Fibroblast of gingiva (primary cell): ENCODE data around the gene DLEC1.
"Not testable (repeated sequence)": the region's sequence is repeated elsewhere in the genome, so short reads cannot be mapped to it uniquely, and the experiment has no call there.

Experiments used
- DNase-seq: peaks from one replicate; pipeline ENCODE4 v3.0.0-alpha.2; 2011; ENCODE audit warnings: low read depth

Gene DLEC1

GRCh38 chr3:38017445-38018295 is 21.3 kb upstream of the DLEC1 start:
- DNase-seq, result no peak

DNA sequence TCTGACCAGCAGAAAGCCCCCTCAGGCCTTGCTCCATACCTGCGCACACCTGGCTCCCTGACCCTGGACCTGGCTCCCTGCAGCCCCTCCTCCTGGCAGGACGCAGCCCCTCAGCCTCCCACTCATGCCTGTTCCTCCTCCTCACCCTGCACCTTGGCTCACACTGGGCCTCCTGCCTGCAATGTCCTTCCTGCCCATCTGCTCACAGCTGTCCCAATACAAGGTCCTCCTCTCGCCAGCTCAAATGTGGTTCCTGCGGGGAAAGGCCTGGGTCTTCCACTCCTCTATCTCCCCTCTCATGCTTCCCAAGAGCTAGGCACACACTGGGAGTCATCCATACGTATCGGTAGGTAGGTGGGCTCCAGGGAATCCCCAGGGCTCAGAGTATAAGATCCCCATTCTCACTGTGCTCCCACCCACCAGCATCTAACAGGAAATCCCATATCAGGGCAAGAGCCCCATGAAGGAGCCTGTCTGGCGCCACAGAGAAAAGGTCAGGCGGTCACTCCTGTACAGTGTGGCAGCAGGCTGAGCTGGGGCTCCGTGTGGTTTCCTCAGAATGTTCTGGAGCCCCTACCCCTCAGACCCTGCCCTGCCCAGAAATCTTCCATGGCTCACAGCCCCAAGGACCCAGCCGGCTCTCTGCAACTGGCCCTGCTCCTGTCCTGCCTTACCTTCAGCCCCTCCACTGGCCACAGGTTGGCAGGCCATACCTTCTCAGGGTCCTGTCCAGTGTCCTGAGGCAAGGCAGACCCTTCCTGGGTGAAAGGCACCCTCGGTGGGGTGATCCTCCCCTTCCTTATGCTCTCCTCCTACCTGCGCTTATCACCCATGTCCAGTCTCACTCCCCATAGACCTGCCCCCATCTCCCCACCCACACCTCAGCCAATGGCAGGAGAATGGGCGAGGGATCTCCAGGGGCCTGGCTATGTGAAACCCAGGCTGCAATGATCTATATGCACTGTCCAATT is 20.4 kb upstream of the DLEC1 start:
- no peak for DNase-seq

GRCh38 chr3:38019658-38020341 is 19.2 kb upstream of the DLEC1 start:
- DNase-seq, result no peak

DNA sequence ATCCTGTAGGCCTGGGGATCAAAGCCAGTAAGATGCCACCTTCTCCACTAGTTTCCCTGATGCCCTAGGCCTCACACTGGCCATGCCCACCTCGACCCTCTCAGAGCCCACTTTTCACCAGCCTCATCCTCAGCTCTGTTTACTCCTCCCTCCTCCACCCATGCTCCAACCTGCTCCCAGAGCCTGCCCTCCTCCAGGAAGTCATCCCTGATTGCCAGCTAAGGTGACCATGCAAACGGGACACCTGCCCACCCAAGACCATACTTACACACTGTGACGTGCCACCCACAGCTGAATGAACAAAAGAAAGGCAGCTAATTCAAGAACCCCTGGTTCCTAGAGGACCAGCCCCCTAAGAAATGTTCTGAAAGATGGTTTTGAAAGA is 18.7 kb upstream of the DLEC1 start:
- DNase-seq, result no peak

- no peak for DNase-seq
These were observed 17.8 kb upstream of the DLEC1 start for GRCh38 chr3:38021196-38021595.

DNA sequence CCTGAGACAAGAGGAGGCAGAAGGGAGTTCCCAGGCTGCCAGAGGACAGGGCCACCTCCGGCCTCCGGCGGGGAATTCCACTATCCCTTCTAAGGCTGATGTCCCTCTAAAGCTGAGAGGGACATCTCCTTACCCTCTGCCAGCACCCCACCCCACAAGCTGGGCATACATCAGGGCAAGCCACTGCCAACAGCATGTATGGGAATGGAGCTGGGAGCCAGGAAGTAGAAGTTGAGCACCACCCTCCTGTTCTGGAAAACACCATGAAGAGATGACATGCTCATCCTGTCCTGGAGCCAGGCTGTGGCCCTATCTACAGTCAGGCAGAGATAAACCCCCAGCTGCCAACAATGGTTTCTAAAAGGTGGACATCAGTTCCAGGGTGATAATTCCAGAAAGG is 16.7 kb upstream of the DLEC1 start:
- DNase-seq, result no peak

DNA sequence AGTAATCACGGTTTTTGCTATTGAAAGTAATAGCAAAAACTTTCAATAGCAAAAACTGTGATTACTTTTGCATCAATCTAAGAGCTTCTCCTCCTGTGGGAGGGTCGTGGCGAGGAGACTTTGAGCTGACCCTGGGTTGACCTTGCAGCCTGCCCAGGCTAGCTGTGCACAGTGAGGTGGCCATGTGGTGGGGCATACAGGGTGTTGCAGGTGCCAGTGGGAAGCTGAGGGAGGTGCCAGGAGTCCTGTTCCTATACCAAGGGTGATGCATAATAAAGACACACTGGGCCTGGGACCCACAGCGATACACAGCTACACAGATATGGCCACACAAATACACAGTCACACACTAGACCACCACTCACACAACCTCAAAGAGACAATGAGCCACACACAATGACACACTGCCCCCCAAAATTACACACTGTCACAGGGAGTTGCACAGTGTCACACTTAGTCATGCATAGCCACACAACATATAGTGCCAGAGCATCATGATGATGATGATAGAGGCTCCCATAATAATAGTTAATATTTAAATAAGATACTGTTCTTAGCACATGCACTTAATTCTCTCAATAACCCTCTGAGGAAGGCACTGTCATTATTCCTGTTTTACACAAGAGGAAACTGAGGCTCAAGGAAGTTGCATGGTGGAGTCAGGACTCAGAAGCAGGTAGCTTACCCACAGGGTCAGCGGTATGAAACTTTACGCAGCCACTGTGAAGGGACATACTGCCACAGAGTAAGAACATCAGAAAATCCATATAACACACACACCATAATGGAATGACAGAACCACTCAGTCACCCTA is 15.9 kb upstream of the DLEC1 start:
- no peak for DNase-seq

- no peak for DNase-seq
These were observed 12.2 kb upstream of the DLEC1 start for GRCh38 chr3:38026856-38027255.

DNA sequence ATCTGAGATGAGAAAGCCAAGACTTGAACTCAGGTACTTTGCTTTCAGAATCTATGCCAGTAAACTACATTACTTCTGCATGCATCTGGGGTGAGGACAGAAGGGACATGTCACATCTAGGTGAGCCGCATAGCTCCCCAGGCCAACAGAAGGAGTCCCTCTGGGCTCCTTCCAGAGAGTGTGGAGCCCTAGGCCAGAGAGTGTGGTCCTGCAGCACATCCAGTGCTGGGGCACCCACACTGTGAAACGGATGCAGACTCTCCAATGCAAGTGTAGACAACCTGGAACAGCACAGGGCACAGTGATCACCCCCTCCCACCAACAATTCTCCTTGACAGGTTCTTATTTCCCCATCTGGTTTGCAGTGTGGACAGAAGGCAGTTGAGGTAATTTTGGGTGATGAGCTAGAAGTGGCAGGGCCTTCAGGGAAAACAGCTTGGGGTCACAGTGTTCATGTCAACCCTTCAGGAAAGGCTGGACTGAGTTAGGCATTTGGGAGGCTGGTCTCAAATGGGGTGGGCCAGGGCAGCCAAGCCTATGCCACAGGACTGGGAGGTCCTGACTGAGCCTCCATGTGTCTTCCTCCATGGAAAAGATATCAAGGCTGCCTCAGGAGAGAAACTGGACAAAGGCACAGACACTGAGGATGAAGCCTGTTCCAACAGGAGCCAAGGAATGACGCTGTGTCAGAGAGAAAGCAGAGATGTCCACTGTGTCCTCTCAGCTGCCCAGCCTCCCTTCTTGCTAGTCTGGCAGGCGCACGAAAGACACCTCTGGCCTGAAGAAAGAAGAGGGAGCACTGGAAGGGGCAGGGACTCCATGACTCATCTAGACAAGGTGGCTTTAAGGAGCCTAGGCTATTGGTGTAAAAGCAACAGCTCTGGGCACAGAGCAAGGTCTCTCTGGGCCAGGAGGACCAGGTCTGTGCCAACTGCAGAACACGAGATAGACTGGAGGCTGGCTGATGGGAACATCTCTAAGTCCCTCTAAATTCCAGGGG is 11.2 kb upstream of the DLEC1 start:
- no peak for DNase-seq

- no peak for DNase-seq
These were observed 10.2 kb upstream of the DLEC1 start for GRCh38 chr3:38028621-38029361.

DNA sequence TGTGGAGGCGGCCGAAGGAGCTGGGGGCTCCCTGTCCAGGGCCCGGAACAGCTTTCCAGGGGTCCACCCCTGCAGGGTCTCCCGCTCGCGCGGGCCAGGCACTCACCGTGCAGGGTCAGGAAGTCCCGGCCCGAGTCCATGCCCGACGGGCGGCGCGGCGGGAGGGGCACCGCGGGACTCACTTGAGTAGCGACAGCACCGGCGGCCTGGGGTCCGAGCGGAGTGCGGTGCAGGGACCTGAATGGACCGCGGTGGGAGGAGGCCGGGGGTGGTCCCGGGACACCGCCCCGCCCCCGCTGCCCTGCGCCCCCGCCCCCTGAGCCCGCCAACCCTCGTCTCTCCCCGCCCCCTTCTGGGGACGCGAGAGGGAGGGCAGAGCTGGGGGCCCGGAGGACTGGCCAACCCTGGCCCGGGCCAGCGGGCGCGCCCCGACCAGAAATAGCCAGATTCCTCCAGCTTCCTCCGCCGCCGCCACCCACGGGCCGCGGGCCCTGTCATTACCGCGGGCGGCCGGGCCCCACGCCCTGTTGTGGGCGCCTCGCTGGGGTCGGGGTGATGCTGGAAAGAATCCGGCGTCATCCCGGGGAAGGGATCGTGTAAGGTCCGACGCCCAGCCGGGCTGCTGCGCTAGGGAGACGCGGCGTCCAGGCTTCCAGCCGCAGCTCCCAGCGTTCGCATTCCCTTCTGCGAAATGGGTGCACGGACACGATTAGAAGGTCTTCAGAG is 9.4 kb upstream of the DLEC1 start, which contains the start of gene PLCD1:
PLCD1 (minus strand) TSS at position 243 of the 726 bp plus-strand sequence; CDS start at position 140, 103 bp downstream.
- peak; percentile 83 for DNase-seq

DNA sequence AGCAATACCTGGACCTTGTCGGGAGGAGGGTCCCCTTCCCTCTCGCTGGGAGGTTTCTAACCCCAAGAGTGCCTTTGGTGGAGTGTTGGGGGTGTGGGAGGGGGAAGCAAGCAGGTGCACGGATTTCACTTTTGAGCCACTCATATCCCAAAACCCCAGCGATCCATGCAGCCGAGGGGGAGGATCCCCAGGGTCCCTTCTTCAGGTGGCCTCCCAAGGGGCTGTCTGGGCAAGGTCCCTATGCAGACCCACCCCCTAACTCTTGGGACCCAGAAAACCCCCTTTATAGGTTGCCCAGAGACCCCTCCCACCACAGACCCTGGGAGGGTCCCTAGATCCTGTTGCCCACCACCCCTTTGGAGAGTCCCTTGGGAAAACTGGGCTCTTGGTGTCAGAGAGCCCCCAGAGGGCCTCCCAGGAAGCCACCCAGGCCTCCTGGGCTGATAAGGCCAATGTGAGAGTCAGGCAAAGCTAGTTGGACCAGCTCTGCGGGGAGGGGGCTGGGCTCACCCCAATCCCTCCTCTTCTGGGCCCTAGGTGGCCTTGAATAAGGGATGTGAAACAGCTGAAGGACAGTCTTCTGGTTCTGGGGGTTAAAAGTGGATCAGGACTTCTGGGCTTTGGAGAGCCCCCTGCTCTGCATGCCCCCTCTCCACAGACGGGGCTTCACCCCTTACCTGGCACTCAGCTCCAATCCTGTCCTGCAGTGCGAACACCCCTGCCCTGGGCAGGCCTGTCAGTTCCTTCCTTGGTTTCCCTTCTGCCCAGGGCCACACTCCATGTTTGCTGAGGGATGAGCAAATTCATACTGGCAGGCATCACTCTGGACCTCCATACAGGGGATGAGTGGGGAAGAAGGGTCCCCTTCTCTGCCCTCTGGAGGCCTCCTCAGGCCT is 8.6 kb upstream of the DLEC1 start:
- no peak for DNase-seq

- DNase-seq, result peak; percentile 71
These were observed 7.7 kb upstream of the DLEC1 start for GRCh38 chr3:38031022-38031994.

- no peak for DNase-seq
These were observed 6.6 kb upstream of the DLEC1 start for GRCh38 chr3:38032328-38032865.

- DNase-seq, result not testable (repeated sequence)
These were observed 5.4 kb upstream of the DLEC1 start for GRCh38 chr3:38033586-38033985.

- DNase-seq, result not testable (repeated sequence)
These were observed 4.7 kb upstream of the DLEC1 start for GRCh38 chr3:38034335-38034734.
